ENCODE results near the gene AKAP7. TPM values are rescaled to one million over a fixed set of nuclear protein-coding genes. Genes with fewer than 3 reads are reported as not detected.

Gene AKAP7
- polyA plus RNA-seq, 3 donors, result 2.4 to 4.9 (median 3.4) TPM

DNA sequence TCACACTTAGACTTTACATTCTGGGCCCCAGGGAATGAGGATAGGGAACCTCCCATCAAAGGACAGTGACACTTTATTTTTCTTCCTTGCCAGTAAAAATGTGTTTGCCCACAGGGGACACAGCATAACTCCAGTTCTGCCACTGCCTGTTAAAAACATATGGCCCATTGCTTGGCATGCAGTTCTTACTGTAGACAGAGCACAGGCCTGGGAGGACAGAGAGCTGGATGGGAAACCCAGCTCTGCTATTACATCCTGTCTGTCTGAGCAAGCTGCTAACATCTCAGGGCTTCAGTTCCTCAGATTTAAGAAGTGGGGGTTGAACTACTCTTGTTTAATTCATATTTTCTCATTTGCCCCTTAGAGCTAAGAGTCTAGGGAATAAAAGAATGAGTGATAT lies 120.2 kb downstream of the AKAP7 start:
- peaks cover 25% of the 10 kb centered on the region for H3K4me1 Mint-ChIP-seq

DNA sequence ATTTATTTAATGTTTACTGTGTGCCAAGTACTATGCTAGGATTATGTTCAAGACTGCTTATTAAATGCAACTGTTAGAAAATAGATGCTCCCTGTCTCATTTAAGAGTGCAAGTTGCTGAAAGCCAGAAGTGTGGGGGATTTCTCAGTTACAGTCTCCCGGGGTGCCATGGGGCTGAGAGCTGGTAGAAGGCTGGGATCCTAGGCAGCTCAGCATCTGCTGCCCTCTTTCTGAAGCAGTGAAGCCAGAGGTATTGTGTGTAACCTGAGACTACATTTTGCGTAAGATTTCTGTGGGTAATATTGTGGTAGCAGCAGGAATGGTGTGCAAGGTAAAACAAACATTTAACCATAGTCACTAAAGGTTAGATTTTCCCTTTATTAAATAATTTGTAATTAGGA lies 120.6 kb downstream of the AKAP7 start:
- WGBS (ENCODE audit: insufficient coverage), result no CpG with 5 or more reads among the region's 2 CpGs
- no peak overlapping the region for H3K4me3 ChIP-seq (replicated peaks in 1 of 3; ENCODE audit: low read depth in 2 of 3, low read length in 3 of 3)
- Mint-ChIP-seq H3K27ac (peak overlapping the region in 3 of 7 donors; percentile 44 to 66 (median 63)), H3K4me1 (peaks cover 20% of the 10 kb centered on the region), H3K9me3 (peaks cover 0 to 7% (median 3%) of the 10 kb centered on the region in 7 donors), H3K4me3 (no peak overlapping the region), H3K27me3 (ENCODE audit: low read depth in 3 of 3) (no peaks in the 10 kb centered on the region), H3K36me3 (no peaks in the 10 kb centered on the region)
- DNase-seq, result no peak
- no peaks in the 10 kb centered on the region for H3K36me3 ChIP-seq (replicated peaks in 1 of 2; ENCODE audit: control insufficient read depth in 1 of 2, insufficient read depth in 2 of 2, low read length in 2 of 2)
- H4K20me1 ChIP-seq (ENCODE audit: insufficient read depth, low read length), result no peaks in the 10 kb centered on the region
- H2AFZ ChIP-seq (ENCODE audit: insufficient read depth, low read depth, low read length, poor library complexity, severe bottlenecking), result no peak overlapping the region
- no peak overlapping the region for H3K4me2 ChIP-seq (replicated peaks; ENCODE audit: extremely low read depth, low read length, poor library complexity, severe bottlenecking)
- H3K9ac ChIP-seq (ENCODE audit: insufficient read depth, low read length, poor library complexity, severe bottlenecking), result no peak overlapping the region
- H3K4me1 ChIP-seq (ENCODE audit: control insufficient read depth in 1 of 2, insufficient read depth in 2 of 2, low read length in 2 of 2), result peaks cover 0 to 8% of the 10 kb centered on the region in 2 donors
- no peaks in the 10 kb centered on the region for H3K9me3 ChIP-seq (replicated peaks in 1 of 2; ENCODE audit: control insufficient read depth in 1 of 2, insufficient read depth in 1 of 2, low read length in 2 of 2)
- TF ChIP-seq, protein P1, sequence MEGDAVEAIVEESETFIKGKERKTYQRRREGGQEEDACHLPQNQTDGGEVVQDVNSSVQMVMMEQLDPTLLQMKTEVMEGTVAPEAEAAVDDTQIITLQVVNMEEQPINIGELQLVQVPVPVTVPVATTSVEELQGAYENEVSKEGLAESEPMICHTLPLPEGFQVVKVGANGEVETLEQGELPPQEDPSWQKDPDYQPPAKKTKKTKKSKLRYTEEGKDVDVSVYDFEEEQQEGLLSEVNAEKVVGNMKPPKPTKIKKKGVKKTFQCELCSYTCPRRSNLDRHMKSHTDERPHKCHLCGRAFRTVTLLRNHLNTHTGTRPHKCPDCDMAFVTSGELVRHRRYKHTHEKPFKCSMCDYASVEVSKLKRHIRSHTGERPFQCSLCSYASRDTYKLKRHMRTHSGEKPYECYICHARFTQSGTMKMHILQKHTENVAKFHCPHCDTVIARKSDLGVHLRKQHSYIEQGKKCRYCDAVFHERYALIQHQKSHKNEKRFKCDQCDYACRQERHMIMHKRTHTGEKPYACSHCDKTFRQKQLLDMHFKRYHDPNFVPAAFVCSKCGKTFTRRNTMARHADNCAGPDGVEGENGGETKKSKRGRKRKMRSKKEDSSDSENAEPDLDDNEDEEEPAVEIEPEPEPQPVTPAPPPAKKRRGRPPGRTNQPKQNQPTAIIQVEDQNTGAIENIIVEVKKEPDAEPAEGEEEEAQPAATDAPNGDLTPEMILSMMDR (IDR thresholded peaks at IDR 0.05), result no peak
- intact Hi-C loops (cut with micrococcal nuclease), result no loop called here
- H3K27me3 ChIP-seq (ENCODE audit: control insufficient read depth in 2 of 2, insufficient read depth in 2 of 2, low read length in 2 of 2), result no peaks in the 10 kb centered on the region
- no peaks in the 10 kb centered on the region for H3K79me2 ChIP-seq (ENCODE audit: insufficient read depth, low read length)
- H3K27ac ChIP-seq (ENCODE audit: low read depth in 1 of 2, low read length in 2 of 2), result no peak overlapping the region

More for the DNA sequence above, 120.2 kb downstream of the AKAP7 start:
- Histone ChIP-seq H3K4me2 (replicated peaks; ENCODE audit: extremely low read depth, low read length, poor library complexity, severe bottlenecking) (no peak overlapping the region), H3K27ac (ENCODE audit: low read depth in 1 of 2, low read length in 2 of 2) (no peak overlapping the region), H3K4me3 (replicated peaks in 1 of 3; ENCODE audit: low read depth in 2 of 3, low read length in 3 of 3) (no peak overlapping the region), H3K4me1 (ENCODE audit: control insufficient read depth in 1 of 2, insufficient read depth in 2 of 2, low read length in 2 of 2) (peaks cover 0 to 11% of the 10 kb centered on the region in 2 donors), H3K9me3 (replicated peaks in 1 of 2; ENCODE audit: control insufficient read depth in 1 of 2, insufficient read depth in 1 of 2, low read length in 2 of 2) (no peaks in the 10 kb centered on the region), H3K27me3 (ENCODE audit: control insufficient read depth in 2 of 2, insufficient read depth in 2 of 2, low read length in 2 of 2) (no peaks in the 10 kb centered on the region), H3K9ac (ENCODE audit: insufficient read depth, low read length, poor library complexity, severe bottlenecking) (no peak overlapping the region), H3K36me3 (replicated peaks in 1 of 2; ENCODE audit: control insufficient read depth in 1 of 2, insufficient read depth in 2 of 2, low read length in 2 of 2) (no peaks in the 10 kb centered on the region), H3K79me2 (ENCODE audit: insufficient read depth, low read length) (no peaks in the 10 kb centered on the region), H4K20me1 (ENCODE audit: insufficient read depth, low read length) (no peaks in the 10 kb centered on the region), H2AFZ (ENCODE audit: insufficient read depth, low read depth, low read length, poor library complexity, severe bottlenecking) (no peak overlapping the region)
- Mint-ChIP-seq H3K9me3 (peaks cover 0 to 4% (median 2%) of the 10 kb centered on the region in 7 donors), H3K36me3 (no peaks in the 10 kb centered on the region), H3K4me3 (no peak overlapping the region), H3K27me3 (ENCODE audit: low read depth in 3 of 3) (peaks cover 0 to under 1% (median 0%) of the 10 kb centered on the region in 3 donors), H3K27ac (peak overlapping the region in 2 of 7 donors; percentile 4 to 14)
- DNase-seq, result no peak
- TF ChIP-seq, protein P1 (IDR thresholded peaks at IDR 0.05), result no peak
- intact Hi-C loops (cut with micrococcal nuclease), result no loop called here

Measured in CD14-positive monocyte (primary cell).